B cell (primary cell): Measurements from ENCODE around the gene KRTAP12-4.
"Not testable (repeated sequence)": the region's sequence is repeated elsewhere in the genome, so short reads cannot be mapped to it uniquely, and the experiment has no call there.

Experiments used
- EZH2 ChIP-seq: IDR thresholded peaks from 2 replicates; pipeline ENCODE4 v1.6.1; 2012; ENCODE audit warnings: borderline replicate concordance, low read depth, mild to moderate bottlenecking, moderate library complexity, low read length; ENCODE audit not compliant: insufficient read depth, poor library complexity, severe bottlenecking
- TF ChIP-seq, protein P1 (sequence below): fragments of 200-600 bp; IDR thresholded peaks from one replicate; pipeline ENCODE4 v1.8.0; 2022; ENCODE audit warnings: antibody characterized with exemption, mild to moderate bottlenecking

GRCh38 chr21:44661567-44661966, 7.1 kb upstream of the KRTAP12-4 start:
- not testable (repeated sequence) for TF ChIP-seq EZH2
- TF ChIP-seq, protein P1, sequence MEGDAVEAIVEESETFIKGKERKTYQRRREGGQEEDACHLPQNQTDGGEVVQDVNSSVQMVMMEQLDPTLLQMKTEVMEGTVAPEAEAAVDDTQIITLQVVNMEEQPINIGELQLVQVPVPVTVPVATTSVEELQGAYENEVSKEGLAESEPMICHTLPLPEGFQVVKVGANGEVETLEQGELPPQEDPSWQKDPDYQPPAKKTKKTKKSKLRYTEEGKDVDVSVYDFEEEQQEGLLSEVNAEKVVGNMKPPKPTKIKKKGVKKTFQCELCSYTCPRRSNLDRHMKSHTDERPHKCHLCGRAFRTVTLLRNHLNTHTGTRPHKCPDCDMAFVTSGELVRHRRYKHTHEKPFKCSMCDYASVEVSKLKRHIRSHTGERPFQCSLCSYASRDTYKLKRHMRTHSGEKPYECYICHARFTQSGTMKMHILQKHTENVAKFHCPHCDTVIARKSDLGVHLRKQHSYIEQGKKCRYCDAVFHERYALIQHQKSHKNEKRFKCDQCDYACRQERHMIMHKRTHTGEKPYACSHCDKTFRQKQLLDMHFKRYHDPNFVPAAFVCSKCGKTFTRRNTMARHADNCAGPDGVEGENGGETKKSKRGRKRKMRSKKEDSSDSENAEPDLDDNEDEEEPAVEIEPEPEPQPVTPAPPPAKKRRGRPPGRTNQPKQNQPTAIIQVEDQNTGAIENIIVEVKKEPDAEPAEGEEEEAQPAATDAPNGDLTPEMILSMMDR = not testable (repeated sequence)
